ENCODE measurements around the gene THY1.

- no peak for TF ChIP-seq CTCF (conservative IDR thresholded peaks at IDR 0.05)
- TF ChIP-seq ZFX (IDR thresholded peaks at IDR 0.05) = no peak
Measured at GRCh38 chr11:119368121-119369034, 54.6 kb downstream of the THY1 start.

All from C4-2B (cell line).